CD14-positive monocyte (primary cell): ENCODE measurements around the gene SLC40A1. TPM values are rescaled to one million over a fixed set of nuclear protein-coding genes. Genes with fewer than 3 reads are reported as not detected.

ENCODE experiments used
- DNase-seq, 3 donors: peaks; one replicate each; pipeline ENCODE4 v3.0.0-alpha.2; 2011 to 2022
- H2AFZ ChIP-seq: 2 replicates; pipeline ENCODE4 v1.6.0; 2012; ENCODE audit warnings: mild to moderate bottlenecking, low read depth, low read length, inconsistent platforms; ENCODE audit not compliant: insufficient read depth, poor library complexity, severe bottlenecking
- H3K27ac ChIP-seq, 2 donors: 1 replicate in 1 of 2; 2 replicates in 1 of 2; pipeline ENCODE4 v1.5.1; 2012 to 2013; ENCODE audit warnings: low read length in 2 of 2, control low read depth in 1 of 2, inconsistent platforms in 1 of 2, low read depth in 1 of 2, mild to moderate bottlenecking in 1 of 2
- H3K27me3 ChIP-seq, 2 donors: one replicate each; pipeline versions ENCODE4 v1.6.0 to v1.6.1; 2011 to 2013; ENCODE audit warnings: low read length in 2 of 2; ENCODE audit not compliant: control insufficient read depth in 2 of 2, insufficient read depth in 2 of 2
- H3K36me3 ChIP-seq, 2 donors: replicated peaks in 1 of 2; 1 replicate in 1 of 2; 2 replicates in 1 of 2; pipeline versions ENCODE4 v1.5.1 to v1.6.1; 2012 to 2013; ENCODE audit warnings: low read length in 2 of 2, control low read depth in 1 of 2, inconsistent platforms in 1 of 2, mild to moderate bottlenecking in 1 of 2; ENCODE audit not compliant: insufficient read depth in 2 of 2, control insufficient read depth in 1 of 2
- H3K4me1 ChIP-seq, 2 donors: 1 replicate in 1 of 2; 2 replicates in 1 of 2; pipeline versions ENCODE4 v1.5.1 to v1.6.1; 2012 to 2013; ENCODE audit warnings: low read length in 2 of 2, control low read depth in 1 of 2, inconsistent platforms in 1 of 2, mild to moderate bottlenecking in 1 of 2, moderate library complexity in 1 of 2; ENCODE audit not compliant: insufficient read depth in 2 of 2, control insufficient read depth in 1 of 2
- H3K4me2 ChIP-seq: replicated peaks from 2 replicates; pipeline ENCODE3; 2012; ENCODE audit warnings: low read length, moderate library complexity, mild to moderate bottlenecking; ENCODE audit not compliant: poor library complexity, severe bottlenecking; ENCODE audit errors: extremely low read depth
- H3K4me3 ChIP-seq, 3 experiments: fragments of 200-600 bp in 1 of 3; sonication (generic) in 1 of 3; replicated peaks in 1 of 3; 1 replicate in 2 of 3; 2 replicates in 1 of 3; pipeline ENCODE4 v1.5.1; 2011 to 2013; ENCODE audit warnings: low read length in 3 of 3, mild to moderate bottlenecking in 3 of 3, control low read depth in 2 of 3, low read depth in 2 of 3, inconsistent platforms in 1 of 3, moderate library complexity in 1 of 3
- H3K79me2 ChIP-seq: 2 replicates; pipeline ENCODE4 v1.6.0; 2012; ENCODE audit warnings: mild to moderate bottlenecking, control low read depth, inconsistent platforms, low read length, moderate library complexity; ENCODE audit not compliant: insufficient read depth
- H3K9ac ChIP-seq: 2 replicates; pipeline ENCODE4 v1.6.0; 2017; ENCODE audit warnings: low read length, mild to moderate bottlenecking; ENCODE audit not compliant: insufficient read depth, poor library complexity, severe bottlenecking
- H3K9me3 ChIP-seq, 2 donors: replicated peaks in 1 of 2; 1 replicate in 1 of 2; 2 replicates in 1 of 2; pipeline versions ENCODE4 v1.5.1 to v1.6.1; 2012 to 2013; ENCODE audit warnings: low read length in 2 of 2, control low read depth in 1 of 2; ENCODE audit not compliant: control insufficient read depth in 1 of 2, insufficient read depth in 1 of 2
- H4K20me1 ChIP-seq: 2 replicates; pipeline ENCODE4 v1.6.0; 2012; ENCODE audit warnings: mild to moderate bottlenecking, low read length, control low read depth, moderate library complexity; ENCODE audit not compliant: insufficient read depth
- H3K27ac Mint-ChIP-seq, 7 donors: one replicate each; pipeline ENCODE4 v1.8.0; 2020; ENCODE audit warnings: mild to moderate bottlenecking in 7 of 7, mixed read lengths in 7 of 7, moderate library complexity in 6 of 7, inconsistent platforms in 2 of 7
- H3K27me3 Mint-ChIP-seq, 3 donors: one replicate each; pipeline ENCODE4 v1.8.0; 2021 to 2022; ENCODE audit warnings: low read depth in 3 of 3, mild to moderate bottlenecking in 3 of 3, mixed read lengths in 3 of 3, moderate library complexity in 3 of 3, inconsistent platforms in 1 of 3
- H3K36me3 Mint-ChIP-seq, 2 donors: one replicate each; pipeline ENCODE4 v1.8.0; 2020; ENCODE audit warnings: mixed read lengths in 2 of 2, inconsistent platforms in 1 of 2, mild to moderate bottlenecking in 1 of 2
- H3K4me1 Mint-ChIP-seq: one replicate; pipeline ENCODE4 v1.8.0; 2020; ENCODE audit warnings: mild to moderate bottlenecking, mixed read lengths
- H3K4me3 Mint-ChIP-seq, 2 donors: one replicate each; pipeline ENCODE4 v1.8.0; 2020; ENCODE audit warnings: mild to moderate bottlenecking in 2 of 2, mixed read lengths in 2 of 2, moderate library complexity in 1 of 2
- H3K9me3 Mint-ChIP-seq, 7 donors: one replicate each; pipeline ENCODE4 v1.8.0; 2020 to 2022; ENCODE audit warnings: mixed read lengths in 7 of 7, mild to moderate bottlenecking in 6 of 7, moderate library complexity in 6 of 7, inconsistent platforms in 2 of 7
- CTCF ChIP-seq: fragments of 200-600 bp; IDR thresholded peaks from one replicate; pipeline ENCODE4 v1.8.0; 2022; ENCODE audit warnings: antibody characterized with exemption, mild to moderate bottlenecking
- WGBS: methylation state at CpG from one replicate; pipeline ENCODE4 v1.1.5; 2013; ENCODE audit warnings: missing lambda C conversion rate; ENCODE audit not compliant: insufficient coverage; 5-methylcytosine and 5-hydroxymethylcytosine counted together
- intact Hi-C, 2 donors: fragments of 100-400 bp; cut with micrococcal nuclease; formaldehyde crosslinking; loops; one replicate each; pipeline versions ENCODE4 v1.15.0 to v1.15.1; 2023
- polyA plus RNA-seq, 3 donors: library from polyadenylated mRNA; depleted of rRNA in 1 of 3; unstranded in 2 of 3; stranded (reverse) in 1 of 3; fragments of 300-500 nt in 2 of 3; fragments of >200 nt in 1 of 3; fragmentation: Illumina TruSeq in 2 of 3; gene quantifications; 1 replicate in 2 of 3; 2 replicates in 1 of 3; pipeline ENCODE4 v1.2.3, GENCODE V29; 2012 to 2021

SLC40A1 gene
- polyA plus RNA-seq, 3 donors, result 7.9 to 91.6 (median 90.4) TPM

GRCh38 chr2:189556526-189556925, 24.1 kb downstream of the SLC40A1 start:
- no peak overlapping the region for H2AFZ ChIP-seq
- H3K36me3 ChIP-seq, result peaks cover 19 to 22% of the 10 kb centered on the region in 2 donors
- no peak overlapping the region for H3K4me3 ChIP-seq
- no peak overlapping the region for H3K9ac ChIP-seq
- no peaks in the 10 kb centered on the region for H3K79me2 ChIP-seq
- no peaks in the 10 kb centered on the region for H3K27me3 Mint-ChIP-seq
- no peaks in the 10 kb centered on the region for H3K27me3 ChIP-seq
- H3K4me2 ChIP-seq, result no peak overlapping the region
- intact Hi-C loops, result no loop called here
- H3K36me3 Mint-ChIP-seq, result peaks cover 18 to 34% of the 10 kb centered on the region in 2 donors
- DNase-seq, result no peak
- H3K4me3 Mint-ChIP-seq, result no peak overlapping the region
- no peaks in the 10 kb centered on the region for H3K9me3 ChIP-seq
- TF ChIP-seq CTCF, result no peak
- H3K4me1 Mint-ChIP-seq, result peaks cover 14% of the 10 kb centered on the region
- no peaks in the 10 kb centered on the region for H4K20me1 ChIP-seq
- H3K4me1 ChIP-seq, result peaks cover 9 to 13% of the 10 kb centered on the region in 2 donors
- no peak overlapping the region for H3K27ac ChIP-seq
- 100% methylated on average over 4 of the region's 7 CpGs for WGBS
- no peak overlapping the region for H3K27ac Mint-ChIP-seq
- H3K9me3 Mint-ChIP-seq, result no peaks in the 10 kb centered on the region

- no peak overlapping the region for H3K4me3 Mint-ChIP-seq
- H3K27ac ChIP-seq, result no peak overlapping the region
- no peaks in the 10 kb centered on the region for H3K9me3 ChIP-seq
- no peaks in the 10 kb centered on the region for H3K79me2 ChIP-seq
- no peaks in the 10 kb centered on the region for H3K27me3 ChIP-seq
- H3K4me3 ChIP-seq, result no peak overlapping the region
- no peaks in the 10 kb centered on the region for H3K27me3 Mint-ChIP-seq
- intact Hi-C loops, result no loop called here
- H3K36me3 Mint-ChIP-seq, result peaks cover 11 to 27% of the 10 kb centered on the region in 2 donors
- no peaks in the 10 kb centered on the region for H4K20me1 ChIP-seq
- H2AFZ ChIP-seq, result no peak overlapping the region
- no peak overlapping the region for H3K4me2 ChIP-seq
- peaks cover 13% of the 10 kb centered on the region for H3K4me1 Mint-ChIP-seq
- no peak overlapping the region for H3K27ac Mint-ChIP-seq
- no peak for DNase-seq
- H3K9me3 Mint-ChIP-seq, result no peaks in the 10 kb centered on the region
- WGBS, result no CpG with 5 or more reads among the region's 2 CpGs
- H3K9ac ChIP-seq, result no peak overlapping the region
- no peak for TF ChIP-seq CTCF
- peaks cover 9 to 13% of the 10 kb centered on the region in 2 donors for H3K36me3 ChIP-seq
- peaks cover 9 to 11% of the 10 kb centered on the region in 2 donors for H3K4me1 ChIP-seq
Measured at GRCh38 chr2:189555232-189555631, 25.4 kb downstream of the SLC40A1 start.
